ENCODE data around the gene ZNF280B.

The ZNF280B gene, protein sequence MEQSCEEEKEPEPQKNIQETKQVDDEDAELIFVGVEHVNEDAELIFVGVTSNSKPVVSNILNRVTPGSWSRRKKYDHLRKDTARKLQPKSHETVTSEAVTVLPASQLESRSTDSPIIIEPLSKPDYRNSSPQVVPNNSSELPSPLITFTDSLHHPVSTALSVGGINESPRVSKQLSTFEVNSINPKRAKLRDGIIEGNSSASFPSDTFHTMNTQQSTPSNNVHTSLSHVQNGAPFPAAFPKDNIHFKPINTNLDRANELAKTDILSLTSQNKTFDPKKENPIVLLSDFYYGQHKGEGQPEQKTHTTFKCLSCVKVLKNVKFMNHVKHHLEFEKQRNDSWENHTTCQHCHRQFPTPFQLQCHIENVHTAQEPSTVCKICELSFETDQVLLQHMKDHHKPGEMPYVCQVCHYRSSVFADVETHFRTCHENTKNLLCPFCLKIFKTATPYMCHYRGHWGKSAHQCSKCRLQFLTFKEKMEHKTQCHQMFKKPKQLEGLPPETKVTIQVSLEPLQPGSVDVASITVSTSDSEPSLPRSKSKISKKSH

DNA sequence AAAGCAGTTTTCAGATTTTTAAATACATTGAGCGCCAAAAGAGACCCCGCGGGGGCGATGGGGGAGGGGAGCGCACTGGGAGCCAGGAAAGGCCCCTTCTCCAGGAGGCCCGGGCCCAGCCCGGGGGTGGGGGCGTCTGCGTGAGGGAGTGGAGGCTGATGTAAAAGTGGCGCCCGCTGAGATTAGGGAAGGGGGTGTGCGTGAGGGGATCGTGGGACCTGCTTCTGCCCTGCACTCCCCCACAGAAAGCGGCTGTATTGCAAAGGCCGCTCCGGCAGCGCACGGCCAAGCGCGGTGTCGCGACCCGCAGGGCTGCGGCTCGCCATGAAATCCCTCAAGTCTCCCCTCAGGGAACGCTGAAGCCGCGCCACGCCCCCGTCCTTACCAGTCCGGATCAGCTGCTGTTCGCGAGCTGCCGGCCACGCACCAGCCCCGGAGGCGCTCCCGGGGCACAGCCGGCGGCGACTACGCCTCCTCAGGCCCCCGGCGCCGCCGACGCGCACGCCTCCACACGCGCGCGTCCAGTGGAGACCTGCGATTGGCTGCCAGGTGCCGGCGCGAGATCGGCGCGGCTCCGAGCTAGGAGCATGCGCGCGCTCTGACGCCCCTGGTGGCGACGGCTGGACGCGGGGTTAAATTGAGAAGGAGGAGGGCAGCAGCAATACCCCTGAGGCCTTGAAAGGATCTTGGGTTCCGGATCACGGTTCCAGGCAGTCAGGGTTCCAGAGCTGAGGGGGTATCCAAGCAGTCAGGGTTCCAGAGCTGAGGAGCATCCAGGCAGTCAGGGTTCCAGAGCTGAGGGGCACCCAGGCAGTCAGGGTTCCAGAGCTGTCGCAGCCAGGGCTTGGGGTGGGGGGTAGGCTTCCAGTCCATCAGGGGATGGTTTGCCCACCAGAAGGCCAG lies at the start of gene ZNF280B:
ZNF280B (minus strand) TSS at position 469 of the 903 bp plus-strand sequence. CDS start 19,344 bp downstream, outside the sequence.
- peak within 1 kb of the TSS; percentile 82 for H3K4me3 Mint-ChIP-seq

DNA sequence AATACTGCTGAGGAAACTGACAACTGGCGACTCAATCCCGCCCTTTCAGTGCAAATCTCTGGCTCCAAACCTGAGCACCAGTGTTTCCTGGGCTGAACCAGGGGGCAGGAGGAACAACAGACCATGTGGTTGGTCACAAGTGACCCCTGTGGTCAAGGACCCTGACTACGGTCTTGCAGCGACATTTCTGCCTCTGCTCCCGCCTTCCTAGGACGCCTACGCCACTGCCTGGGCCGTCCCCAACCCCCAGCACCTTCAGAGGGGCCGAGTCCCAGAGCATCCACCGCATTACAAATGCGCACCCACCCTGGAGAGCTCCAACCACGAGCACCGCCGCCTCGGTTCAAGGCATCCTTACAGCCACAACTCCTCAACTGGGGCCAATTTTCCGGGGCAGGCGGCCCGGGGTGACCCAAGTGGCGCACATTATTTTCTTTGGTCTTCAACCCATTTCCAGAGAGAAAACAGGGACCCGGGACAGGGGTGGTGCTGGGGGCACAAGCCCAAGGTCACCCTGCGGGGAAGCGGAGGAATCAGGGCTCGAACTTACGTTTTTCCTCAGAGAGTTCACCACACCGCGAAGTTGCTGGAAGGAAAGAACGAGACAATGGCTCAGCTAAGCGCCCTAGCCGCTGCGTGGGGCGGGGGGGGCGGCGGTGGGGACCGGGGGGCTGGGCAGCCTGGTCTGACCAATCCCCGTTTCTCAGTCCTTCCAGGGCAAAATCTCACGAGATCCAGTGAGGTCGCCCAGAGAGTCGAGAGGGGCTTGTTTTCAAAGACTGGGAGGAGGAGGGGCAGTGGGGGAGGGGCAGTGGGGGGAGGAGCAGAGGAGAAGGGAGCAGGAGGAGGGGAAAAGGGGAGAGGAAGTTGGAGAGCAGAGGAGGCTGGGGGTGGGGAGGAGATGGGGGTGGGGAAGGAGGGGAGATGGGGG lies 48.7 kb upstream of the ZNF280B start:
- H3K27ac Mint-ChIP-seq = no peak overlapping the region
- H3K4me3 Mint-ChIP-seq = no peak overlapping the region
- no peaks in the 10 kb centered on the region for H3K9me3 Mint-ChIP-seq
- ATAC-seq = no peak
- no peaks in the 10 kb centered on the region for H3K27me3 Mint-ChIP-seq
- H3K4me1 Mint-ChIP-seq = peaks cover 2% of the 10 kb centered on the region
- H3K36me3 Mint-ChIP-seq (ENCODE audit: low read depth) = no peaks in the 10 kb centered on the region
- DNase-seq = no peak

More for the DNA sequence above, at the start of gene ZNF280B:
- DNase-seq (peak; percentile 88), ATAC-seq (peak; percentile 95)
- H3K4me1 Mint-ChIP-seq = peaks cover 10% of the 10 kb centered on the region
- peaks cover 8% of the 10 kb centered on the region for H3K27me3 Mint-ChIP-seq
- peaks cover 15% of the 10 kb centered on the region for H3K9me3 Mint-ChIP-seq
- H3K36me3 Mint-ChIP-seq (ENCODE audit: low read depth) = peaks cover 23% of the 10 kb centered on the region
- peak within 1 kb of the TSS; percentile 57 for H3K27ac Mint-ChIP-seq

DNA sequence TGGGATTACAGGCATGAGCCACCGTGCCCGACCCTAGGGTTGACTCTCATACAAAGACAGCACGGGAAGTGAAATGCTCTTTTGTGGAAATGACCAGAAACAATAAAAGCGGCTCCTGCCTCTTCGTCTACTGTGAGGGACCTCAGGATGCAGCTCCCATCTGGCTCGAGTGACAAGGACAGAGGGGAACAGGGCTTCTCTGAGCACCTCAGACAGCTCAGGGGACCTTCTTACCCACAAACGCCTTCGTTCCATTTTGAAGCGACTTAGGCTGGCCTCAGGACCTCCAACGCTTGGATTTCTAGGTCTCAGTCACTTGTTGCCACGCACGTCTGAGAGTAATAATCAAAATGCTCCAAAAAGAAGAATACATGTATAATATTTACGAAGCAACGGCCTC lies 48.0 kb upstream of the ZNF280B start:
- ATAC-seq (no peak), DNase-seq (no peak)
- Mint-ChIP-seq H3K27me3 (no peaks in the 10 kb centered on the region), H3K9me3 (no peaks in the 10 kb centered on the region), H3K27ac (no peak overlapping the region), H3K36me3 (ENCODE audit: low read depth) (no peaks in the 10 kb centered on the region), H3K4me3 (no peak overlapping the region), H3K4me1 (peaks cover 2% of the 10 kb centered on the region)

DNA sequence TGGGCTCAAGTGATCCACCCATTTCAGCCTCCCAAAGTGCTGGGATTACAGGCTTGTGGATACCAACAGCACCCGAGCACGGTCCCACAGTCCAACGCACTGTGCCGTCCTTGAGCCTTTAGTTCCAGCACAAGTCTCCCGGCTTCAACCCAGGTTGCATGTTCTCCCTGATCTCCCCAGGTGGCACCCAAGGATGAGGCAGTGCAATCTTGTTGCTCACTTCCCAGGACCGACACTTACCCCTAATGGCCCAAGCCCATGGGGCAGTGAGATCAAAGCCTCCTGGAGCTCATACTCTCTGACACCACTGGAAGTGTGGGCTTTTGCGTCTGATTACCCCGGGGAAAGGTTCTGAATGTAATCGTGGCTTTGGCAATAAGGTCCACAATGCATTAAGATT lies 47.1 kb upstream of the ZNF280B start:
- ATAC-seq (no peak), DNase-seq (no peak)
- H3K27ac Mint-ChIP-seq = no peak overlapping the region
- H3K27me3 Mint-ChIP-seq = no peaks in the 10 kb centered on the region
- no peaks in the 10 kb centered on the region for H3K9me3 Mint-ChIP-seq
- no peaks in the 10 kb centered on the region for H3K36me3 Mint-ChIP-seq (ENCODE audit: low read depth)
- no peak overlapping the region for H3K4me3 Mint-ChIP-seq
- H3K4me1 Mint-ChIP-seq = peaks cover 2% of the 10 kb centered on the region

DNA sequence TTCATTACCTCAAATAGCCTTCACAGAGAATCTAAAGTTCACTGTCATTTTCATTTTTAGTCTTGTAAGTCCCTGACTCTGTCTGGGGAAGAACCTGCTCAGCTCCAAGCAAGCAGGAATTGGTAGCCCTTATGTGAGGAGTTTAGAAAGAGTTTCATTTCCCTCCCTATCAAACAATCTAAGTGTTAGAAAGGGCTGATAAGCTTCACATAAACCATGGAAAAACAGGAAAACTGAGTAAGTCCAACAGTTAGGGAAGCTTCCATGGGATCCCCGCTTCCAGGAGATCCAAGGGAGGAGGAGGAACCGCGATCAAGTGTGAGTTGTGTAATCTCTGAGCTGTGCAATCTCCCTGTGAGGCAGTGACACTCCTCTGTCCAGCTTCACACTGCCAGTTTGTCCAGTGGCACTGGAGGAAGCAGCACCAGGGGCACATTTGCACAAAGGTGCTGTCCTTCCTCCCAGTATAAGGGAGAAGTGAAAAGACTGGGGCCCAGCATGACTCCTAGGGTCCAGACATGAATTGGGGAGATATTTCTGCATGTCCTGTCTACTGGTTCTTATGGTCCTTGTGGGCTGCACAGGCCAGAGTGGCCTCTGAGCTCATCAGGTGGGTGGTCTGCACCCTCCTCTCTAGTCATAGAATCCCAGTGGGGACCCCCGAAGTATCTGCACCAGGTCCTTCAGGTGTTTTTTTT lies 46.2 kb upstream of the ZNF280B start:
- ATAC-seq = no peak
- peaks cover 2% of the 10 kb centered on the region for H3K4me1 Mint-ChIP-seq
- H3K9me3 Mint-ChIP-seq = no peaks in the 10 kb centered on the region
- no peaks in the 10 kb centered on the region for H3K27me3 Mint-ChIP-seq
- no peak overlapping the region for H3K27ac Mint-ChIP-seq
- no peak for DNase-seq
- no peak overlapping the region for H3K4me3 Mint-ChIP-seq
- H3K36me3 Mint-ChIP-seq (ENCODE audit: low read depth) = no peaks in the 10 kb centered on the region

DNA sequence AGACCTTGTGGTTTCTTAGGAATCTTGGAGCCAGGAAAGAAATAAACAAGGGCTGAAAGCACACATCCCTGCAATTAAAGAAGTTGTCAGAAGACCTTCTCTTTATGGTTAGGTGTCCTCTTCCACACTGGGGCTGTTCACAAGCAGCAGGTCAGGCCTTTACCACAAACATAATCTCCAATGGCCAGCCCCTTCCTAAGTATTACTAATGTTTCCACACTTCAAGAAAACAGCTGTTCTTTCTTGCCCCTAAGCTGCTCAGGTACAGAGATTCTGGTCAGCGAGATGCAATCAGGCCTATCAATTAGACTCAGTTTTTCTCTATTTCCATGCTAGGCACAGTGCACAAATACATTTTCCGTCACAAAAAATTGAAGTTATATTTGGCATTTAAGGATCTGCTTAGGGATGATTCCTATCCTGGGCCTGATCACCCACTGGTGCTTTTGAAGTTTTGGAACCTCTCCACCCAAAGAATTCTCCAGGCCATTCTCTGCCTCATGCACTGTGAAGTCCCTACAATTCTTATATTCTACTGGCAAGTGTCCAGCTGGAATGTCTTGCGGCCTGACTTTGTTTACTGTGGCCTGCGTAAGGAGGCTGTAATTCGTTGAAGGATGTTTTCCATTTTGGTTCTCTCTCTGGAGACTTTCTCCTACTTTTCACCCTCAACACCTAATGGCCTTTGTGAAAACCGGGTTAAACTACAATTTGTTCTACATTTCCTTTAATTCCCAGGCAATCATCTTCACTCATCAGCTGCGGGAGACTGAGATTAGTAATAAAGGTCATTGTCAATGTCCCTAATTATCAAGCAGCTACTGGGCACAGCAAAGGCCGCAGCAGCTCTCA lies 45.4 kb upstream of the ZNF280B start:
- H3K4me3 Mint-ChIP-seq = no peak overlapping the region
- no peaks in the 10 kb centered on the region for H3K9me3 Mint-ChIP-seq
- DNase-seq = no peak
- no peak overlapping the region for H3K27ac Mint-ChIP-seq
- no peaks in the 10 kb centered on the region for H3K27me3 Mint-ChIP-seq
- ATAC-seq = no peak
- peaks cover 1% of the 10 kb centered on the region for H3K4me1 Mint-ChIP-seq
- no peaks in the 10 kb centered on the region for H3K36me3 Mint-ChIP-seq (ENCODE audit: low read depth)

DNA sequence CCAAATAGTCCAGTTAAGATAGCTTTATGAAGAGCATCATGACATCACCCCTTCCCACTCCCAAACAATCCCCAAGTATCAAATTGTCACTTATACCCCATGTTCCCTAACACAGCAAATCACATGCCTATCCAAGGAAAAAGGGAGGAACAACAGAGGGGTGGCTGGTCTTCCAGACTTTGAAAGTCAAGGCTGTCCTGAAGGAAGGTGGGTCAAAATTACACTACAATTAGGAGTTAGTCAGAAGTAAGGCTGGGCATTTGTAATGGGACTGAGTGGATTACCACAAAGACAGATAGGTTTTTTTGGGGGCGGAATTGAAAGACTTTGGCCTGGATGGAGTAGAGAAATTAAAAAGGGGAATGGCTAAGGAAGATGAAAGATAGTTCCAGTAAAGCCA lies 44.6 kb upstream of the ZNF280B start:
- Mint-ChIP-seq H3K27ac (no peak overlapping the region), H3K4me3 (no peak overlapping the region), H3K4me1 (no peaks in the 10 kb centered on the region), H3K36me3 (ENCODE audit: low read depth) (no peaks in the 10 kb centered on the region), H3K27me3 (no peaks in the 10 kb centered on the region), H3K9me3 (no peaks in the 10 kb centered on the region)
- ATAC-seq (no peak), DNase-seq (no peak)

DNA sequence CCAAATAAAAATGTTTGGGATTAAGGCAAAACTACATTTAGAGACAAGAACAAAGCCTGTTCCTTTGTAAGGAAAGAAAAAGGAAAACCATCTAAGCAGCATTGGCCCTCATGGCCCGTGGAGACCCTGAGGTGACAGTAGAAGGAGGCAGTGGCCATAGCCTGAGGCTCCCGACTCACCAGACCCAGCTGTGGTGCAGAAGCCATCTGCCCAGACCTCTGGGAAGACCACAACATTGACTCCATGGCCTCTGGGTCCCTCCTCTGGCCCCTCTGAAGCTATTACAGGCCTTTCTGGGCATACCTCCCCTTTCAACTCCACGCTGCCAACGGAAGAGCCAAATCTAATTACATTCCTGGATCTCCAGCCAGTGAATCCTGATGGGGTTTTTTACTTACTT lies 44.1 kb upstream of the ZNF280B start:
- H3K27me3 Mint-ChIP-seq = no peaks in the 10 kb centered on the region
- H3K36me3 Mint-ChIP-seq (ENCODE audit: low read depth) = no peaks in the 10 kb centered on the region
- no peak overlapping the region for H3K27ac Mint-ChIP-seq
- no peaks in the 10 kb centered on the region for H3K9me3 Mint-ChIP-seq
- no peaks in the 10 kb centered on the region for H3K4me1 Mint-ChIP-seq
- ATAC-seq (no peak), DNase-seq (no peak)
- H3K4me3 Mint-ChIP-seq = no peak overlapping the region

DNA sequence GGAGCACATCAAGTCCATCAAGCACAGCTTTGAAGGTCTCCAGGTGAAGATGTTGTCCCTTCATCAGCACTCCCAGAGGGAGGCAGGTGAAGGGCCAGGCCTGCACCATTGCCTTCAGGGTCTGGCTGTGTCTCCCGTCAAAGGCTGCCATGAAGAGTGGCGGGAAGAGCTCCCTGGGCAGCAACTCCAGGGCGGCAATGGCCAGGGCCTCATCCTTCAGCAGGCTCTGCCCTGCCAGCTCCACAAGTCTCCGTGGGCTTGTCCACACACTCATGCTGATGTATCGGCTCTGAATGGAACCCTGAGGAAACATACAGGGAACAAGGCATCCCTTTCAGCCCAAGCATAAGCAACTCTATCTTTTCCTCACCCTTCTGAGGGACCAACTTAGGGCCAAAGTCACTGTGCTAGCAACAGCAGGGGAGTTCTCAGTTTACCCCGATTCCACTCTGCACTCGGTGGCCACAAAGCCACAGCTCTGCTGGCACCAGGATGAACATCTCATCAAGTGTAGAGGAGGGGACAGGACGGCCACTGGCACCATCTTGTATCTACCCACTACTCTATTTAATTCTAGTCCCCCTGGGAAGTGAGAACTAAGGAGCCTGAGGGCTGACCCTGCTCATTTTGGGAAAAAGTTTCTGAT lies 42.4 kb upstream of the ZNF280B start:
- DNase-seq (no peak), ATAC-seq (no peak)
- Mint-ChIP-seq H3K4me1 (no peaks in the 10 kb centered on the region), H3K4me3 (no peak overlapping the region), H3K27me3 (no peaks in the 10 kb centered on the region), H3K27ac (no peak overlapping the region), H3K9me3 (no peaks in the 10 kb centered on the region), H3K36me3 (ENCODE audit: low read depth) (no peaks in the 10 kb centered on the region)

DNA sequence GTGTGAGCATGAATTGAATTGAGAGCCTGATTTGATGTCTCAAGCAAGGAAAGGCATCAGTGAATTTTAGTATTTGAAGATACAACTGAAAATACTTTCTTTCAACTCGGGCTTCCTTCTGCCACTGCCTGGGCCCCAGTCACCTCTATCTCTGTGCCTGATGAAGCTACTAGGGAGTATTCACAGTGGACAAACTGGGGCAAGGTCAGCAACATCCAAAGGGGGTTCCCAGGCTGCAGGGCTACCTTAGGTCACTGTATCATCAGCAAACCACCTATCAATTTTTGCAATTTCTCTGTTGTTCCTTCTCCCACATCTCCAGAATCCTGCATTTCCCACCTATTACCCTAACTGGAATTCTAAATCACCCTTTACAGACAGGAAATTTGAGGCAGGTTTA lies 40.4 kb upstream of the ZNF280B start:
- no peaks in the 10 kb centered on the region for H3K36me3 Mint-ChIP-seq (ENCODE audit: low read depth)
- no peaks in the 10 kb centered on the region for H3K9me3 Mint-ChIP-seq
- no peak overlapping the region for H3K4me3 Mint-ChIP-seq
- DNase-seq = no peak
- ATAC-seq = no peak
- no peaks in the 10 kb centered on the region for H3K27me3 Mint-ChIP-seq
- H3K4me1 Mint-ChIP-seq = no peaks in the 10 kb centered on the region
- H3K27ac Mint-ChIP-seq = no peak overlapping the region

DNA sequence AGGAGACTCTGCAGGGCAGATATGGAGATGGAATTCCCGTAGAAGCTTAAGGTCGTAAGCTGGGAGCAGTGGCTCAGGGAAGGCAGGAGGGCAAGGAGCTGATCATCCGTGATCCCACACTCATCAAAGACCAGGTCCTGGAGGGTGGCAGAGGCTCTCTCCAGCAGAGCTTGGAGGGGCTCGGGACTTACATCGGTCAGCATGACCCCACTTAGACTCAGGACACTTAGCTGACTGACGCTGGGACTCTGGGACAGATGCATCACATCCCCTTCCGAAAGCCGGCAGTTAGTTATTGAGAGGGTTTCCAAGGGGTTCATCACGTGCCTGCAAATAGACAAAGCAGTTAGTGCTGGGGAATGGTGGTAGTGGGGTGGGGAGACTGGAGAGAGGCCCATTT lies 39.8 kb upstream of the ZNF280B start:
- Mint-ChIP-seq H3K36me3 (ENCODE audit: low read depth) (no peaks in the 10 kb centered on the region), H3K9me3 (no peaks in the 10 kb centered on the region)
- no peak for ATAC-seq

DNA sequence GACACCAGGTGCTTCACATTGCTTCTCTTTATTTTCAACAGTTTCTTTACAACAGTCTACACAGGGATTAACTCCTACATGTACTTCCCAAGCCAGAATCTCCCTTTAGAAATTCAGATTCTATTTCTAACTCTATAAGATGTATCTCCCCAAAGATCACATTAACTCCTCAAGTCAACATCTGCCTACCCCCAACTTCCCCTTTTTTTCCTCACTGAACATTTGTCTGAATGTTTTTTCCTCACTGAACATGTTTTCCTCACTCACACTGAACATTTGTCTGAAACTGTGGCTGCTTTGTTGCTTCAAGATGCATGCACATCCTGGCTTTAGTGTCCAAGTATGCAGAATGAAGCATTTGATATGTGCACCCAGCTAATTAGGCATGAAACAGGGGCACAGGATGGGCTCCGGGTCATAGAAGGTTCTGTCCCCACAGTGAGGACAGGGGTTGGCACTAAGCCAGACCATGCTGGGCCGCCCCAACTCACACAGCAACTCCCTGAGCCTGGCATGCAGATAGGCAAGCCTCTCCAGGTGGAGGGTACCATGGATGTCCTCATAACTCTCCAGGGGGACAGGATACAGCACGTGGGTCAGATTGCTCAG lies 39.3 kb upstream of the ZNF280B start:
- H3K36me3 Mint-ChIP-seq (ENCODE audit: low read depth) = no peaks in the 10 kb centered on the region
- ATAC-seq (no peak), DNase-seq (no peak)
- no peak overlapping the region for H3K27ac Mint-ChIP-seq
- no peak overlapping the region for H3K4me3 Mint-ChIP-seq
- H3K9me3 Mint-ChIP-seq = no peaks in the 10 kb centered on the region
- no peaks in the 10 kb centered on the region for H3K27me3 Mint-ChIP-seq
- no peaks in the 10 kb centered on the region for H3K4me1 Mint-ChIP-seq

More for the DNA sequence above, 39.8 kb upstream of the ZNF280B start:
- H3K4me1 Mint-ChIP-seq = no peaks in the 10 kb centered on the region
- H3K27ac Mint-ChIP-seq = no peak overlapping the region
- H3K27me3 Mint-ChIP-seq = no peaks in the 10 kb centered on the region
- no peak for DNase-seq
- H3K4me3 Mint-ChIP-seq = no peak overlapping the region

All from activated naive CD8-positive, alpha-beta T cell treated with anti-CD3 and anti-CD28 coated beads, Interleukin-2, amount 50 U/mL, for 24 hours (primary cell).